Testis (tissue), 5 donors: ENCODE data around the gene GYS1. TPM values are rescaled to one million over a fixed set of nuclear protein-coding genes. Genes with fewer than 3 reads are reported as not detected.
"Not testable (repeated sequence)": the region's sequence is repeated elsewhere in the genome, so short reads cannot be mapped to it uniquely, and the experiment has no call there.

ENCODE experiments used
- DNase-seq: peaks from one replicate; pipeline ENCODE4 v3.0.0-alpha.2; 2019
- H3K27ac ChIP-seq, 2 donors: fragments of 200-600 bp; sonication (generic); one replicate each; pipeline ENCODE4 v1.5.1; 2019
- H3K27me3 ChIP-seq: fragments of 200-600 bp; sonication (generic); one replicate; pipeline ENCODE4 v1.5.1; 2019
- H3K36me3 ChIP-seq: fragments of 200-600 bp; sonication (generic); one replicate; pipeline ENCODE4 v1.5.1; 2017; ENCODE audit warnings: low read depth; ENCODE audit errors: missing control alignments
- H3K4me1 ChIP-seq: fragments of 200-600 bp; sonication (generic); one replicate; pipeline ENCODE4 v1.5.1; 2019
- H3K4me3 ChIP-seq, 2 donors: fragments of 200-600 bp; sonication (generic); one replicate each; pipeline ENCODE4 v1.5.1; 2017 to 2019
- H3K9me3 ChIP-seq: fragments of 200-600 bp; sonication (generic); one replicate; pipeline ENCODE4 v1.5.1; 2017
- CTCF ChIP-seq, 3 experiments: fragments of 450-650 bp in 2 of 3; fragments of 200-600 bp in 1 of 3; sonication (generic) in 1 of 3; IDR thresholded peaks; one replicate each; pipeline ENCODE4 v1.5.1; 2016 to 2019; ENCODE audit warnings: antibody characterized with exemption in 3 of 3, mild to moderate bottlenecking in 2 of 3, moderate library complexity in 1 of 3
- POLR2A ChIP-seq: fragments of 450-650 bp; IDR thresholded peaks from one replicate; pipeline ENCODE4 v1.6.1; 2017; ENCODE audit warnings: antibody characterized with exemption, mild to moderate bottlenecking, moderate library complexity
- WGBS, 2 donors: methylation state at CpG; one replicate each; pipeline ENCODE4 v1.1.5; 2018; 5-methylcytosine and 5-hydroxymethylcytosine counted together
- intact Hi-C: fragments of 100-400 bp; cut with DNase I; formaldehyde crosslinking; loops from one replicate; pipeline ENCODE4 v1.15.1; 2023; ENCODE audit warnings: low total_unique reads
- long read RNA-seq, 2 donors: transcript quantifications; one replicate each; lab custom pipeline, GENCODE V29; 2026
- polyA plus RNA-seq: library from polyadenylated mRNA; stranded (reverse); fragments of 350-450 nt; fragmentation: Illumina TruSeq; extraction: RNeasy Lipid Tissue Mini Kit (QIAGEN cat#74804); gene quantifications from one replicate; pipeline ENCODE4 v1.2.3, GENCODE V29; 2014; ENCODE audit warnings: low read depth, low replicate concordance; ENCODE audit not compliant: insufficient read depth
- total RNA-seq, 2 donors: library from RNA; depleted of rRNA; stranded (reverse); fragments of >200 nt; gene quantifications; one replicate each; pipeline ENCODE4 v1.2.3, GENCODE V29; 2016

Gene GYS1
- total RNA-seq (10 to 100 TPM; 21.1 to 23.6 TPM), polyA plus RNA-seq (13.8 TPM)
- long read RNA-seq, donor 1, partial matches to known transcripts: 0 of 2 reads
- long read RNA-seq, donor 1, other reads (novel, unspliced or antisense): 0 of 2 reads
- long read RNA-seq, donor 2: 0 reads

GRCh38 chr19:48993175-48994034, at the start of gene GYS1, which contains the start of gene RUVBL2:
Gene GYS1, minus strand, starts transcription at chr19:48993309. Its CDS starts 197 bp downstream, at chr19:48993112.
Gene RUVBL2, plus strand, starts transcription at chr19:48993887. Its CDS starts 25 bp downstream, at chr19:48993912.
- Histone ChIP-seq H3K27ac (peak within 1 kb of the TSS; percentile 92 to 93), H3K4me3 (peak within 1 kb of the TSS; percentile 67 to 78), H3K4me1 (peaks cover 32% of the 10 kb centered on the region), H3K36me3 (no peaks in the 10 kb centered on the region), H3K9me3 (no peaks in the 10 kb centered on the region), H3K27me3 (no peaks in the 10 kb centered on the region)
- intact Hi-C loops: no loop called here
- 0% methylated on average over 20 to 32 of the region's 56 CpGs for WGBS, 2 donors
- DNase-seq: peak; percentile 99
- peak; percentile 98 to 99 (median 99) for TF ChIP-seq CTCF (IDR thresholded peaks at IDR 0.05)
- no peak for TF ChIP-seq POLR2A

- DNase-seq, H3K4me1 ChIP-seq, H3K4me3 ChIP-seq, H3K27me3 ChIP-seq, H3K36me3 ChIP-seq, H3K9me3 ChIP-seq, H3K27ac ChIP-seq, intact Hi-C loops: not testable (repeated sequence)
- WGBS, 2 donors: 84 to 100% methylated on average over 1 to 4 of the region's 4 CpGs
These were observed 49.6 kb upstream of the GYS1 start for GRCh38 chr19:49042666-49043065.

- Histone ChIP-seq H3K4me3 (no peak overlapping the region), H3K9me3 (no peaks in the 10 kb centered on the region), H3K27me3 (no peaks in the 10 kb centered on the region), H3K27ac (no peak overlapping the region), H3K36me3 (no peaks in the 10 kb centered on the region), H3K4me1 (no peaks in the 10 kb centered on the region)
- no peak for DNase-seq
- WGBS, 2 donors: 89% methylated on average over 9 to 17 of the region's 17 CpGs
- intact Hi-C loops: no loop called here
- TF ChIP-seq POLR2A: no peak
- no peak for TF ChIP-seq CTCF (IDR thresholded peaks at IDR 0.05)
These were observed 49.1 kb upstream of the GYS1 start for GRCh38 chr19:49042177-49042576.

GRCh38 chr19:49039736-49040135, 46.6 kb upstream of the GYS1 start:
- H3K9me3 ChIP-seq, H3K36me3 ChIP-seq, H3K4me3 ChIP-seq, H3K4me1 ChIP-seq, H3K27ac ChIP-seq, H3K27me3 ChIP-seq, intact Hi-C loops, DNase-seq: not testable (repeated sequence)
- 62 to 82% methylated on average over 8 to 9 of the region's 9 CpGs for WGBS, 2 donors

GRCh38 chr19:49038557-49039276, 45.6 kb upstream of the GYS1 start:
- intact Hi-C loops, H3K9me3 ChIP-seq, H3K4me1 ChIP-seq, H3K27me3 ChIP-seq, DNase-seq, H3K36me3 ChIP-seq, H3K4me3 ChIP-seq, H3K27ac ChIP-seq: not testable (repeated sequence)
- WGBS, 2 donors: 89 to 94% methylated on average over 22 to 26 of the region's 26 CpGs

GRCh38 chr19:49038111-49038510, 45.0 kb upstream of the GYS1 start:
- H3K4me3 ChIP-seq, H3K36me3 ChIP-seq, H3K4me1 ChIP-seq, H3K9me3 ChIP-seq, H3K27me3 ChIP-seq, intact Hi-C loops, DNase-seq, H3K27ac ChIP-seq: not testable (repeated sequence)
- 88 to 89% methylated on average over 8 of the region's 8 CpGs for WGBS, 2 donors
